ENCODE measurements around the gene BTN1A1. TPM values are rescaled to one million over a fixed set of nuclear protein-coding genes. Genes with fewer than 3 reads are reported as not detected.

Gene BTN1A1
- polyA plus RNA-seq, 1 experiment, result 0.04 TPM

DNA sequence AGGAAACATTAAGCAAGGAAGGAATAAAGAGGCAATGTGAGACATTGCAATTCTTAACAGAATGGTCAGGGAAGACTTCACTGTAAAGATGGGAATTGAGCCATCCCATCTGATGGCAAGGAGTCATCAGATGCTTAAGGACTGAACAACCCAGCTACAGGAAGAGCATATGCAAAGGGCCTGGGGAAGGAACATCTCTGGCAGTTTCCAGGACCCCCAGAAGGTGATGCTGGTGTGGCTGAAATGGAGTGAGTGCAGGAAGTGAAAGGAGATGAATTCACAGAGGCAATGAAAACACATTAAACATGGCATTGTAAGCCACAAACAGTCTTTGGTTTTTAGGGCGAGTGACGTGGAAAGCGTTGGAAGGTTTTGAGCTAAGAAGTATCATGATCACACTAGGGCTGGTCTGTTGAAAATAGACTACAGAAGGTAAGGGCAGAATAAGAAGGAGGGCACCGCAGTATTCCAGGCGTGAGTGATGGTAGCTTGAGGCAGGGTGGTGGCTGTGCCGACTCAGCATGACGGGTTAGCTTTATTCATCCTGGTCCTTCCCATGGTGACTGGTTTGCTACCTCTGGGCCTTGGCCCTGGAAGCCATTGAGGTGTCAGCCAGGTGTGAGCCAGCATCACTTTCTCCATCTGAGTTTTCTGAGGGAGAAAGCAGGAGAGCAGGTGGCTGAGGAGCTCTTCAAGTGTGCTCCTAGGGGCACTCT lies 35.5 kb upstream of the BTN1A1 start:
- Histone ChIP-seq H3K27me3 (ENCODE audit: control insufficient read depth, insufficient read depth, low read length) (no peaks in the 10 kb centered on the region), H3K9me3 (ENCODE audit: control insufficient read depth, insufficient read depth, low read length) (no peaks in the 10 kb centered on the region), H3K4me3 (ENCODE audit: low read depth, low read length) (no peak overlapping the region), H3K27ac (ENCODE audit: low read depth, low read length) (no peak overlapping the region)
- POLR2A ChIA-PET, result no interaction called here
- TF ChIP-seq, protein P1, sequence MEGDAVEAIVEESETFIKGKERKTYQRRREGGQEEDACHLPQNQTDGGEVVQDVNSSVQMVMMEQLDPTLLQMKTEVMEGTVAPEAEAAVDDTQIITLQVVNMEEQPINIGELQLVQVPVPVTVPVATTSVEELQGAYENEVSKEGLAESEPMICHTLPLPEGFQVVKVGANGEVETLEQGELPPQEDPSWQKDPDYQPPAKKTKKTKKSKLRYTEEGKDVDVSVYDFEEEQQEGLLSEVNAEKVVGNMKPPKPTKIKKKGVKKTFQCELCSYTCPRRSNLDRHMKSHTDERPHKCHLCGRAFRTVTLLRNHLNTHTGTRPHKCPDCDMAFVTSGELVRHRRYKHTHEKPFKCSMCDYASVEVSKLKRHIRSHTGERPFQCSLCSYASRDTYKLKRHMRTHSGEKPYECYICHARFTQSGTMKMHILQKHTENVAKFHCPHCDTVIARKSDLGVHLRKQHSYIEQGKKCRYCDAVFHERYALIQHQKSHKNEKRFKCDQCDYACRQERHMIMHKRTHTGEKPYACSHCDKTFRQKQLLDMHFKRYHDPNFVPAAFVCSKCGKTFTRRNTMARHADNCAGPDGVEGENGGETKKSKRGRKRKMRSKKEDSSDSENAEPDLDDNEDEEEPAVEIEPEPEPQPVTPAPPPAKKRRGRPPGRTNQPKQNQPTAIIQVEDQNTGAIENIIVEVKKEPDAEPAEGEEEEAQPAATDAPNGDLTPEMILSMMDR (IDR thresholded peaks at IDR 0.05; ENCODE audit: low read depth, low read length), result no peak
- DNase-seq (ENCODE audit: low read depth, low spot score), result no peak
- CTCF ChIA-PET, result no interaction called here

GRCh38 chr6:26465776-26466175 lies 34.3 kb upstream of the BTN1A1 start:
- TF ChIP-seq, protein P1 (IDR thresholded peaks at IDR 0.05; ENCODE audit: low read depth, low read length), result no peak
- Histone ChIP-seq H3K4me3 (ENCODE audit: low read depth, low read length) (no peak overlapping the region), H3K27ac (ENCODE audit: low read depth, low read length) (no peak overlapping the region), H3K27me3 (ENCODE audit: control insufficient read depth, insufficient read depth, low read length) (no peaks in the 10 kb centered on the region), H3K9me3 (ENCODE audit: control insufficient read depth, insufficient read depth, low read length) (no peaks in the 10 kb centered on the region)
- ChIA-PET POLR2A (no interaction called here), CTCF (no interaction called here)
- no peak for DNase-seq (ENCODE audit: low read depth, low spot score)

DNA sequence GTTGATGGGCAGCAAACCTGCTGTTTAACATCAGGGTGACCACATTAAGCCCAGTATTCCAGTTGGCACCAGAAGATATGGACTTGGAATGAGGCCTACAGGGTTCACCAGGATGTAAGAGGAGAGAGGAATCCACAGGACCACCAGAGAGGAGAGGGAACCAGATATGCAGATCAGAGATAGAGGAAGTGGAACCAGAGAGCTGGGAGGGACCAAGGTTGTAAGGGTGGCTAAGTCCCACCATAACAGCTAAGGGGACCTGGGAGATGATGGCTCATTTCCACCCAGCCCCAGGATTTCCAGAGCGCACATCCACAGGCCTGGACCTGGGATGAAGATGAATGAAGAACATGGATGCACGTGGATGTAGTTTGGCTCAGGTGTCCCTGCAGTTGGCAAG lies 31.3 kb upstream of the BTN1A1 start:
- H3K4me3 ChIP-seq (ENCODE audit: low read depth, low read length), result no peak overlapping the region
- POLR2A ChIA-PET, result no interaction called here
- DNase-seq (ENCODE audit: low read depth, low spot score), result no peak
- no peaks in the 10 kb centered on the region for H3K9me3 ChIP-seq (ENCODE audit: control insufficient read depth, insufficient read depth, low read length)
- CTCF ChIA-PET, result no interaction called here
- TF ChIP-seq, protein P1 (IDR thresholded peaks at IDR 0.05; ENCODE audit: low read depth, low read length), result no peak
- H3K27me3 ChIP-seq (ENCODE audit: control insufficient read depth, insufficient read depth, low read length), result no peaks in the 10 kb centered on the region
- no peak overlapping the region for H3K27ac ChIP-seq (ENCODE audit: low read depth, low read length)

- no peak for DNase-seq (ENCODE audit: low read depth, low spot score)
- Histone ChIP-seq H3K27ac (ENCODE audit: low read depth, low read length) (no peak overlapping the region), H3K27me3 (ENCODE audit: control insufficient read depth, insufficient read depth, low read length) (no peaks in the 10 kb centered on the region), H3K4me3 (ENCODE audit: low read depth, low read length) (no peak overlapping the region), H3K9me3 (ENCODE audit: control insufficient read depth, insufficient read depth, low read length) (no peaks in the 10 kb centered on the region)
- TF ChIP-seq, protein P1 (IDR thresholded peaks at IDR 0.05; ENCODE audit: low read depth, low read length), result no peak
- CTCF ChIA-PET, result interaction anchor here (0.9 kb wide), 1 partner anchor 129 kb away, joined by 4 read pairs; no protein-coding TSS in a partner anchor
- POLR2A ChIA-PET, result interaction anchor here (0.6 kb wide), 1 partner anchor 347 kb away, joined by 3 read pairs; a partner anchor contains a TSS
Observed at GRCh38 chr6:26470643-26471042, 29.5 kb upstream of the BTN1A1 start.

GRCh38 chr6:26471970-26472369 lies 28.1 kb upstream of the BTN1A1 start:
- ChIA-PET POLR2A (no interaction called here), CTCF (no interaction called here)
- TF ChIP-seq, protein P1 (IDR thresholded peaks at IDR 0.05; ENCODE audit: low read depth, low read length), result no peak
- no peak overlapping the region for H3K27ac ChIP-seq (ENCODE audit: low read depth, low read length)
- H3K9me3 ChIP-seq (ENCODE audit: control insufficient read depth, insufficient read depth, low read length), result no peaks in the 10 kb centered on the region
- DNase-seq (ENCODE audit: low read depth, low spot score), result no peak
- no peaks in the 10 kb centered on the region for H3K27me3 ChIP-seq (ENCODE audit: control insufficient read depth, insufficient read depth, low read length)
- no peak overlapping the region for H3K4me3 ChIP-seq (ENCODE audit: low read depth, low read length)

Data from AG04450 (cell line).